ENCODE results near the gene FAM107B. TPM values are rescaled to one million over a fixed set of nuclear protein-coding genes. Genes with fewer than 3 reads are reported as not detected.

The FAM107B gene
- total RNA-seq, 5 donors from 2014 or later (not counting 1 experiment from before 2014, with no cell fraction given) = 175 to 298 (median 214) TPM

DNA sequence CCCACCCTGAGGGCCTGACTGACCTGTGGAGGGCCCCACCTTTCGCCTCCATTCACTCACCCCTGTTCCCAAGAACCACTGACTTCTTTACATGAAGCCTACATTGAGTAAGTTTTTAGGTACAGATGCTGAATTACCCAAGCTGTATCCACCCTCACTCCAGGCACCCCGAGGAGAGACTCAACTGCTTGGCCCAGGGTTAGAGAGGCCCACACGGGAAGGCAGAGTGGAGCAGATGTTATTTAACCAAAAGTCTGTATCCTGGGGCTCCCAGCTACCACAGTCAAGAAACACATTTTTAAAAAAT, 230.8 kb downstream of the FAM107B start:
- H3K36me3 Mint-ChIP-seq = peaks cover 51% of the 10 kb centered on the region
- POLR2A ChIA-PET = interaction anchor here (0.6 to 2.2 kb wide), 13 partner anchors 15 to 358 kb away, joined by 3 to 9 read pairs (median 3); partner anchors contain the start of genes CDNF (in 1 of the 2), HSPA14 (in 1 of the 2) and MSANTD7 (in 1 of the 2)
- peak overlapping the region; percentile 83 for H3K27ac ChIP-seq (ENCODE audit: low read length)
- CTCF ChIA-PET = interaction anchor here (0.6 to 3.2 kb wide), 26 partner anchors 8 to 884 kb away, joined by 3 to 26 read pairs (median 6); partner anchors contain the start of genes CDNF (in 1 of the 2), HSPA14 (in 1 of the 2) and MSANTD7 (in 1 of the 2)
- WGBS (ENCODE audit: insufficient coverage) = 100% methylated on average over 1 of the region's 3 CpGs
- H3K9me3 ChIP-seq = no peaks in the 10 kb centered on the region
- no peaks in the 10 kb centered on the region for H3K9me3 Mint-ChIP-seq
- no peaks in the 10 kb centered on the region for H3K27me3 ChIP-seq (replicated peaks in 1 of 2; ENCODE audit: control insufficient read depth in 2 of 2, extremely low read depth in 1 of 2, insufficient read depth in 2 of 2, low read length in 1 of 2)
- no peaks in the 10 kb centered on the region for H3K27me3 Mint-ChIP-seq
- peak overlapping the region in 1 of 2 donors; percentile 25 for H3K4me3 ChIP-seq (ENCODE audit: control insufficient read depth in 1 of 2, extremely low read depth in 1 of 2, low read length in 1 of 2)
- H3K27ac Mint-ChIP-seq = peak overlapping the region; percentile 75 to 89
- H3K36me3 ChIP-seq (ENCODE audit: control insufficient read depth in 2 of 2, extremely low read depth in 1 of 2, insufficient read depth in 1 of 2, low read length in 1 of 2) = peaks cover 9 to 57% of the 10 kb centered on the region in 2 donors
- peak in 1 of 4 experiments; percentile 19 for ATAC-seq (replicated peaks in 1 of 4)
- no peak for DNase-seq
- H3K4me3 Mint-ChIP-seq = peak overlapping the region; percentile 32 to 73 (median 52)
- peaks cover 91 to 96% (median 92%) of the 10 kb centered on the region in 3 donors for H3K4me1 Mint-ChIP-seq
- H3K4me1 ChIP-seq (ENCODE audit: control insufficient read depth in 1 of 2, extremely low read depth in 1 of 2, insufficient read depth in 2 of 2, low read length in 2 of 2) = peaks cover 22 to 65% of the 10 kb centered on the region in 2 experiments

DNA sequence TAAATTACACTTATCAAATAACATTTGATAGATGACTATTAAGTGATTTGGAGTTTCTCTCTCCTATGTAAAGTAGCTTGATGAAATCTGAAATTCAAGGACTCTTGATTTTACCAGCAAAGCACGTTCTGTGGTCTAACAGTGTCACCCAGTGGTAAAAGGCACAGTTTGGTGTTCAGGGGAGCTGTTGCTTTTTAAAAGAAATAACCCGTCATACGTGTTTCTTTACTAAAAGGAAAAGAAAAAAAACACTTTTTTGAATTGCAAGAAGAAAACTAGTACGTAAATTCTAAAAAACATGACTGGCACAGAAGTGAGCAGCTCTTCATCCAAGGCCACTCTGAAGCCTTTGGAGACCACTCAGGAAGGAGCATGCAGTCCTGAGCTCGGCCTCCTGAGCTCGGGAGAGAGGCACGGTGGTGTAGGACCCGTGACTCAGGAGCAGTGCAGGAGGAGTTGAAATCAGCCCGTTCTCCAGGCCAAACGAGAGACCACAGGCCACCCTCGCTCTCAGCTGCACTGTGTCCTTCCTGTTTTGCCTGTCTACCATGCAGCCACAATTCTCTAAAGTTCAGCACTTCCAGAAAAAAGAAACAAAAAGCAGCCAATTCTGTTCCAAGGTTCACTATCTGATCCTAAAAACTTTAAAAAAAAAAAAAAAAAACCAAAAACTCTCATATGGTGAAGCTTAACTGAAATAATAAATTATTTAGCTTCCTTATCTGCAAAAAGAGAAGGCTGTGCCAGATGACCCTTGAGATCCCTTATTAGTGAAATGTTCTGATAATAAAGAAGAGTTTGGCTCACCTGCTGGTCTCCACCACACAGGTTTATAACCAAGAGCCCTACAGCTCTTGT, 231.4 kb downstream of the FAM107B start:
- Histone ChIP-seq H3K27me3 (replicated peaks in 1 of 2; ENCODE audit: control insufficient read depth in 2 of 2, extremely low read depth in 1 of 2, insufficient read depth in 2 of 2, low read length in 1 of 2) (no peaks in the 10 kb centered on the region), H3K9me3 (no peaks in the 10 kb centered on the region), H3K4me3 (ENCODE audit: control insufficient read depth in 1 of 2, extremely low read depth in 1 of 2, low read length in 1 of 2) (peak overlapping the region; percentile 22 to 32), H3K4me1 (ENCODE audit: control insufficient read depth in 1 of 2, extremely low read depth in 1 of 2, insufficient read depth in 2 of 2, low read length in 2 of 2) (peaks cover 22 to 60% of the 10 kb centered on the region in 2 experiments), H3K36me3 (ENCODE audit: control insufficient read depth in 2 of 2, extremely low read depth in 1 of 2, insufficient read depth in 1 of 2, low read length in 1 of 2) (peaks cover 11 to 57% of the 10 kb centered on the region in 2 donors), H3K27ac (ENCODE audit: low read length) (peak overlapping the region; percentile 83)
- CTCF ChIA-PET = interaction anchor here (0.6 to 3.2 kb wide), 54 partner anchors 8 to 884 kb away, joined by 3 to 26 read pairs (median 4); partner anchors contain the start of genes CDNF (in 1 of the 2), HSPA14 (in 1 of the 2), MEIG1 (in 1 of the 2) and MSANTD7 (in 1 of the 2)
- Mint-ChIP-seq H3K9me3 (no peaks in the 10 kb centered on the region), H3K27ac (peak overlapping the region; percentile 75 to 89), H3K27me3 (no peaks in the 10 kb centered on the region), H3K36me3 (peaks cover 56% of the 10 kb centered on the region), H3K4me1 (peaks cover 89 to 95% (median 91%) of the 10 kb centered on the region in 3 donors), H3K4me3 (peak overlapping the region; percentile 45 to 73 (median 52))
- DNase-seq = peak in 30 of 35 experiments; percentile 30 to 78 (median 64)
- peak; percentile 67 to 80 (median 69) for ATAC-seq (replicated peaks in 1 of 4)
- 7% methylated on average over 8 of the region's 11 CpGs for WGBS (ENCODE audit: insufficient coverage)
- POLR2A ChIA-PET = interaction anchor here (0.5 to 2.2 kb wide), 20 partner anchors 9 to 358 kb away, joined by 3 to 9 read pairs (median 4); partner anchors contain the start of genes CDNF (in 1 of the 2), HSPA14 (in 1 of the 2) and MSANTD7 (in 1 of the 2)

DNA sequence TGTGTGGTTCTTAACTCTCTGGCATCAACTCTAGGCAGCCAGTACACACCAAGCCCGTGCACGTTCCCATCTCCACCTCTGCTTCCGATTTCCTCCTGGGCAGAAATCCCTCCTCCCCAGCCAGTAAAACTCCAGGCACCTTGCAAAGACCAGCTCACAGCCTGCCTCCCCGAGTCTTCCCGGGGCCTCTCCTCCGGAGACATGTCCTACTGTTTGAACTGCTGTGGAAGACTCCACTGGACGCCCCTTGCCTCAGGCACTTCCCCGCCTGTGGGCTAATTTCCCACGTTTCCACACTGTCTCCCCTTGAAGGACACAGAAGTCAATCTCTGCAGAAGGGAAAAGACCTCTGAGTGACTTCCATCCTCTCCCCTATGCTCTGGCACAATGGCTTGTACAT, 233.3 kb downstream of the FAM107B start:
- CTCF ChIA-PET = interaction anchor here (0.6 to 1.4 kb wide), 3 partner anchors 9 to 281 kb away, joined by 3 to 6 read pairs (median 4); no protein-coding TSS in a partner anchor
- 96% methylated on average over 7 of the region's 9 CpGs for WGBS (ENCODE audit: insufficient coverage)
- ATAC-seq (replicated peaks in 1 of 4) (no peak), DNase-seq (no peak)
- H3K4me3 Mint-ChIP-seq = peak overlapping the region in 1 of 3 donors; percentile 49
- no peaks in the 10 kb centered on the region for H3K27me3 Mint-ChIP-seq
- no peak overlapping the region for H3K4me3 ChIP-seq (ENCODE audit: control insufficient read depth in 1 of 2, extremely low read depth in 1 of 2, low read length in 1 of 2)
- peaks cover 54% of the 10 kb centered on the region for H3K36me3 Mint-ChIP-seq
- POLR2A ChIA-PET = interaction anchor here (0.7 to 1.7 kb wide), 2 partner anchors 18 to 28 kb away, joined by 7 to 8 read pairs; no protein-coding TSS in a partner anchor
- H3K4me1 Mint-ChIP-seq = peaks cover 88 to 91% (median 89%) of the 10 kb centered on the region in 3 donors
- peaks cover 22 to 66% of the 10 kb centered on the region in 2 experiments for H3K4me1 ChIP-seq (ENCODE audit: control insufficient read depth in 1 of 2, extremely low read depth in 1 of 2, insufficient read depth in 2 of 2, low read length in 2 of 2)
- H3K27ac ChIP-seq (ENCODE audit: low read length) = no peak overlapping the region
- H3K27ac Mint-ChIP-seq = peak overlapping the region; percentile 72 to 85
- H3K9me3 Mint-ChIP-seq = no peaks in the 10 kb centered on the region
- H3K36me3 ChIP-seq (ENCODE audit: control insufficient read depth in 2 of 2, extremely low read depth in 1 of 2, insufficient read depth in 1 of 2, low read length in 1 of 2) = peaks cover 13 to 63% of the 10 kb centered on the region in 2 donors
- H3K27me3 ChIP-seq (replicated peaks in 1 of 2; ENCODE audit: control insufficient read depth in 2 of 2, extremely low read depth in 1 of 2, insufficient read depth in 2 of 2, low read length in 1 of 2) = no peaks in the 10 kb centered on the region
- no peaks in the 10 kb centered on the region for H3K9me3 ChIP-seq

GRCh38 chr10:14540611-14541010, 234.1 kb downstream of the FAM107B start:
- Mint-ChIP-seq H3K4me3 (peak overlapping the region in 1 of 3 donors; percentile 49), H3K9me3 (no peaks in the 10 kb centered on the region), H3K27ac (peak overlapping the region; percentile 72 to 85), H3K36me3 (peaks cover 49% of the 10 kb centered on the region), H3K4me1 (peaks cover 82 to 91% (median 88%) of the 10 kb centered on the region in 3 donors), H3K27me3 (no peaks in the 10 kb centered on the region)
- WGBS (ENCODE audit: insufficient coverage) = 90% methylated on average over 4 of the region's 5 CpGs
- peaks cover 22 to 72% of the 10 kb centered on the region in 2 experiments for H3K4me1 ChIP-seq (ENCODE audit: control insufficient read depth in 1 of 2, extremely low read depth in 1 of 2, insufficient read depth in 2 of 2, low read length in 2 of 2)
- ATAC-seq (replicated peaks in 1 of 4) = no peak
- no peak overlapping the region for H3K4me3 ChIP-seq (ENCODE audit: control insufficient read depth in 1 of 2, extremely low read depth in 1 of 2, low read length in 1 of 2)
- H3K27me3 ChIP-seq (replicated peaks in 1 of 2; ENCODE audit: control insufficient read depth in 2 of 2, extremely low read depth in 1 of 2, insufficient read depth in 2 of 2, low read length in 1 of 2) = no peaks in the 10 kb centered on the region
- ChIA-PET CTCF (interaction anchor here in 1 of 2 donors (0.6 kb wide), 1 partner anchor 282 kb away, joined by 4 read pairs; no protein-coding TSS in a partner anchor), POLR2A (interaction anchor here in 1 of 2 donors (0.6 kb wide), 1 partner anchor 215 kb away, joined by 3 read pairs; no protein-coding TSS in a partner anchor)
- no peaks in the 10 kb centered on the region for H3K9me3 ChIP-seq
- peak overlapping the region; percentile 6 for H3K27ac ChIP-seq (ENCODE audit: low read length)
- DNase-seq = no peak
- H3K36me3 ChIP-seq (ENCODE audit: control insufficient read depth in 2 of 2, extremely low read depth in 1 of 2, insufficient read depth in 1 of 2, low read length in 1 of 2) = peaks cover 13 to 63% of the 10 kb centered on the region in 2 donors

- POLR2A ChIA-PET = interaction anchor here in 1 of 2 donors (0.6 kb wide), 1 partner anchor 214 kb away, joined by 3 read pairs; no protein-coding TSS in a partner anchor
- H3K4me1 ChIP-seq (ENCODE audit: control insufficient read depth in 1 of 2, extremely low read depth in 1 of 2, insufficient read depth in 2 of 2, low read length in 2 of 2) = peaks cover 22 to 69% of the 10 kb centered on the region in 2 experiments
- CTCF ChIA-PET = no interaction called here
- H3K27ac Mint-ChIP-seq = peak overlapping the region; percentile 72 to 85
- no peaks in the 10 kb centered on the region for H3K9me3 ChIP-seq
- peaks cover 13 to 69% of the 10 kb centered on the region in 2 donors for H3K36me3 ChIP-seq (ENCODE audit: control insufficient read depth in 2 of 2, extremely low read depth in 1 of 2, insufficient read depth in 1 of 2, low read length in 1 of 2)
- DNase-seq (no peak), ATAC-seq (replicated peaks in 1 of 4) (no peak)
- peaks cover 52% of the 10 kb centered on the region for H3K36me3 Mint-ChIP-seq
- H3K27me3 ChIP-seq (replicated peaks in 1 of 2; ENCODE audit: control insufficient read depth in 2 of 2, extremely low read depth in 1 of 2, insufficient read depth in 2 of 2, low read length in 1 of 2) = no peaks in the 10 kb centered on the region
- H3K27ac ChIP-seq (ENCODE audit: low read length) = peak overlapping the region; percentile 38
- H3K27me3 Mint-ChIP-seq = no peaks in the 10 kb centered on the region
- H3K4me1 Mint-ChIP-seq = peaks cover 82 to 91% (median 88%) of the 10 kb centered on the region in 3 donors
- H3K4me3 Mint-ChIP-seq = peak overlapping the region in 1 of 3 donors; percentile 49
- H3K9me3 Mint-ChIP-seq = no peaks in the 10 kb centered on the region
- no CpG with 5 or more reads among the region's 3 CpGs for WGBS (ENCODE audit: insufficient coverage)
- no peak overlapping the region for H3K4me3 ChIP-seq (ENCODE audit: control insufficient read depth in 1 of 2, extremely low read depth in 1 of 2, low read length in 1 of 2)
Observed at GRCh38 chr10:14540062-14540461, 234.6 kb downstream of the FAM107B start.

- Mint-ChIP-seq H3K4me1 (peaks cover 82 to 91% (median 88%) of the 10 kb centered on the region in 3 donors), H3K27me3 (no peaks in the 10 kb centered on the region), H3K9me3 (no peaks in the 10 kb centered on the region), H3K27ac (peak overlapping the region; percentile 72 to 85), H3K4me3 (peak overlapping the region in 1 of 3 donors; percentile 7), H3K36me3 (peaks cover 55% of the 10 kb centered on the region)
- no peak overlapping the region for H3K4me3 ChIP-seq (ENCODE audit: control insufficient read depth in 1 of 2, extremely low read depth in 1 of 2, low read length in 1 of 2)
- peak overlapping the region; percentile 6 for H3K27ac ChIP-seq (ENCODE audit: low read length)
- H3K27me3 ChIP-seq (replicated peaks in 1 of 2; ENCODE audit: control insufficient read depth in 2 of 2, extremely low read depth in 1 of 2, insufficient read depth in 2 of 2, low read length in 1 of 2) = no peaks in the 10 kb centered on the region
- no peaks in the 10 kb centered on the region for H3K9me3 ChIP-seq
- peaks cover 13 to 77% of the 10 kb centered on the region in 2 donors for H3K36me3 ChIP-seq (ENCODE audit: control insufficient read depth in 2 of 2, extremely low read depth in 1 of 2, insufficient read depth in 1 of 2, low read length in 1 of 2)
- no peak for ATAC-seq (replicated peaks in 1 of 4)
- H3K4me1 ChIP-seq (ENCODE audit: control insufficient read depth in 1 of 2, extremely low read depth in 1 of 2, insufficient read depth in 2 of 2, low read length in 2 of 2) = peaks cover 22 to 70% of the 10 kb centered on the region in 2 experiments
- POLR2A ChIA-PET = interaction anchor here in 1 of 2 donors (0.5 kb wide), 1 partner anchor 12 kb away, joined by 3 read pairs; no protein-coding TSS in a partner anchor
- CTCF ChIA-PET = no interaction called here
- DNase-seq = no peak
Observed at GRCh38 chr10:14539176-14539575, 235.5 kb downstream of the FAM107B start.

Data from T-cell (primary cell).